NCI-H748 treated with DMSO at 0.1 percent for 48 hours (cell line): ENCODE results near the gene EPC2.
"Not testable (repeated sequence)": the region's sequence is repeated elsewhere in the genome, so short reads cannot be mapped to it uniquely, and the experiment has no call there.

Source experiments
- DNase-seq: peaks from one replicate; lab custom pipeline; 2025; lab: John Stamatoyannopoulos, UW

The EPC2 gene

GRCh38 chr2:148721991-148722777 is 77.6 kb downstream of the EPC2 start:
- DNase-seq, result no peak

- DNase-seq, result no peak
Measured at GRCh38 chr2:148725564-148725963, 81.0 kb downstream of the EPC2 start.

- DNase-seq, result no peak
Measured at GRCh38 chr2:148726228-148726627, 81.7 kb downstream of the EPC2 start.

- no peak for DNase-seq
Measured at GRCh38 chr2:148730085-148730484, 85.5 kb downstream of the EPC2 start.

- DNase-seq, result no peak
Measured at GRCh38 chr2:148737742-148738141, 93.2 kb downstream of the EPC2 start.

- DNase-seq, result no peak
Measured at GRCh38 chr2:148739454-148740105, 95.0 kb downstream of the EPC2 start.

GRCh38 chr2:148742373-148742772 is 97.8 kb downstream of the EPC2 start:
- no peak for DNase-seq

- DNase-seq, result no peak
Measured at GRCh38 chr2:148745151-148745851, 100.8 kb downstream of the EPC2 start.

- no peak for DNase-seq
Measured at GRCh38 chr2:148746973-148747372, 102.4 kb downstream of the EPC2 start.

GRCh38 chr2:148751907-148752306 is 107.4 kb downstream of the EPC2 start:
- DNase-seq, result no peak

GRCh38 chr2:148752977-148753376 is 108.4 kb downstream of the EPC2 start:
- DNase-seq, result no peak

GRCh38 chr2:148754864-148755263 is 110.3 kb downstream of the EPC2 start:
- DNase-seq, result no peak

- no peak for DNase-seq
Measured at GRCh38 chr2:148756292-148756975, 111.9 kb downstream of the EPC2 start.

- DNase-seq, result no peak
Measured at GRCh38 chr2:148764815-148765214, 120.3 kb downstream of the EPC2 start.

- DNase-seq, result no peak
Measured at GRCh38 chr2:148770047-148770446, 125.5 kb downstream of the EPC2 start.

GRCh38 chr2:148781544-148781943 is 137.0 kb downstream of the EPC2 start:
- DNase-seq, result no peak

GRCh38 chr2:148789059-148789458 is 144.5 kb downstream of the EPC2 start:
- DNase-seq, result no peak

GRCh38 chr2:148790172-148790571 is 145.6 kb downstream of the EPC2 start:
- DNase-seq, result not testable (repeated sequence)

GRCh38 chr2:148794558-148794957 is 150.0 kb downstream of the EPC2 start:
- no peak for DNase-seq

GRCh38 chr2:148796735-148797512 is 152.4 kb downstream of the EPC2 start:
- no peak for DNase-seq

- DNase-seq, result no peak
Measured at GRCh38 chr2:148802448-148803220, 158.1 kb downstream of the EPC2 start.
